ENCODE measurements around the gene AGTRAP. TPM values are rescaled to one million over a fixed set of nuclear protein-coding genes. Genes with fewer than 3 reads are reported as not detected.

The AGTRAP gene
- polyA plus RNA-seq, 3 donors: 420 to 938 (median 842) TPM

DNA sequence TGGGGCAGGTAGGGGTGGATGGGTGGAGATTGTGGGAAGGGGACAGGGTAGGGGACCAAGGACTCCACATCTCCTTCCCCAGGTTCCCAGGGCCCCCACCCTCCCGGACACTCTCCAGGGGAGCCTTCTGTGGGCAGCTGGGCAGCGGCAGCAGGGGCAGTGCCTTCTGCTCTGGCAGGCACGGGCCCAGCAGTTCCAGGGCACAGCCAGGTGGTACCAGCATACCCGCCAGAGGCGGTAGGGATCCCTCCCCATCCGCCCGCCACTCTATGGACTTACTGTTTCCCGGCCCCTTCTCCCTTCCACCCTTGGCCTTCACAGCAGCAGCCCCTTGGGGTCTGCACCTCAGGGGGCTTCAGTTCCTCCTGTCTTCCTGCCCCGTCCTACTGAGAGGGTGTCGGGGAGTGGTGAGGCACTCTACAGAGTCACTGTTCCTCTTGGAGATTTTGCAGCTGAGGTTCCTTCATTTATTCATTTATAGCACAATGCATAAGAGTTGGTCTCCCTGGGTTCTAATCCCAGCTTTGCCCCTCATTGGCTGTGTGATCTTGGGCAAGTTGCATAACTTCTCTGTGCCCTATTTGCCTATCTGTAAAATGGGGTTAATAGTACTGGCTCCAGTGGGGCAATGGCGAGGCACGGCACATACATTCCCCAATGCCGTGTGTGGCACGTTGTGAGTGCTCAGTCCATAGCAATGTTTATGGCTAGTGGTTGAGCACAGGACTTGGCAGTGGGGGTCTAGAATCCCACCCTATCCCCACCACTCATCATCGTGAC is 43.1 kb downstream of the AGTRAP start:
- Mint-ChIP-seq H3K4me1 (no peaks in the 10 kb centered on the region), H3K4me3 (no peak overlapping the region), H3K36me3 (no peaks in the 10 kb centered on the region), H3K9me3 (peaks cover 0 to 3% (median 0%) of the 10 kb centered on the region in 7 donors), H3K27ac (peak overlapping the region in 1 of 7 donors; percentile 43), H3K27me3 (ENCODE audit: low read depth in 3 of 3) (peaks cover 0 to 5% (median 2%) of the 10 kb centered on the region in 3 donors)
- H2AFZ ChIP-seq (ENCODE audit: insufficient read depth, low read depth, low read length, poor library complexity, severe bottlenecking): no peak overlapping the region
- H3K4me1 ChIP-seq (ENCODE audit: control insufficient read depth in 1 of 2, insufficient read depth in 2 of 2, low read length in 2 of 2): no peaks in the 10 kb centered on the region
- no peaks in the 10 kb centered on the region for H3K79me2 ChIP-seq (ENCODE audit: insufficient read depth, low read length)
- no peak overlapping the region for H3K4me3 ChIP-seq (replicated peaks in 1 of 3; ENCODE audit: low read depth in 2 of 3, low read length in 3 of 3)
- no peak overlapping the region for H3K9ac ChIP-seq (ENCODE audit: insufficient read depth, low read length, poor library complexity, severe bottlenecking)
- H4K20me1 ChIP-seq (ENCODE audit: insufficient read depth, low read length): no peaks in the 10 kb centered on the region
- no peaks in the 10 kb centered on the region for H3K27me3 ChIP-seq (ENCODE audit: control insufficient read depth in 2 of 2, insufficient read depth in 2 of 2, low read length in 2 of 2)
- no peak for DNase-seq
- intact Hi-C loops (cut with micrococcal nuclease): no loop called here
- no peaks in the 10 kb centered on the region for H3K36me3 ChIP-seq (replicated peaks in 1 of 2; ENCODE audit: control insufficient read depth in 1 of 2, insufficient read depth in 2 of 2, low read length in 2 of 2)
- no peak overlapping the region for H3K4me2 ChIP-seq (replicated peaks; ENCODE audit: extremely low read depth, low read length, poor library complexity, severe bottlenecking)
- no peak overlapping the region for H3K27ac ChIP-seq (ENCODE audit: low read depth in 1 of 2, low read length in 2 of 2)
- TF ChIP-seq, protein P1, sequence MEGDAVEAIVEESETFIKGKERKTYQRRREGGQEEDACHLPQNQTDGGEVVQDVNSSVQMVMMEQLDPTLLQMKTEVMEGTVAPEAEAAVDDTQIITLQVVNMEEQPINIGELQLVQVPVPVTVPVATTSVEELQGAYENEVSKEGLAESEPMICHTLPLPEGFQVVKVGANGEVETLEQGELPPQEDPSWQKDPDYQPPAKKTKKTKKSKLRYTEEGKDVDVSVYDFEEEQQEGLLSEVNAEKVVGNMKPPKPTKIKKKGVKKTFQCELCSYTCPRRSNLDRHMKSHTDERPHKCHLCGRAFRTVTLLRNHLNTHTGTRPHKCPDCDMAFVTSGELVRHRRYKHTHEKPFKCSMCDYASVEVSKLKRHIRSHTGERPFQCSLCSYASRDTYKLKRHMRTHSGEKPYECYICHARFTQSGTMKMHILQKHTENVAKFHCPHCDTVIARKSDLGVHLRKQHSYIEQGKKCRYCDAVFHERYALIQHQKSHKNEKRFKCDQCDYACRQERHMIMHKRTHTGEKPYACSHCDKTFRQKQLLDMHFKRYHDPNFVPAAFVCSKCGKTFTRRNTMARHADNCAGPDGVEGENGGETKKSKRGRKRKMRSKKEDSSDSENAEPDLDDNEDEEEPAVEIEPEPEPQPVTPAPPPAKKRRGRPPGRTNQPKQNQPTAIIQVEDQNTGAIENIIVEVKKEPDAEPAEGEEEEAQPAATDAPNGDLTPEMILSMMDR (IDR thresholded peaks at IDR 0.05): no peak
- H3K9me3 ChIP-seq (replicated peaks in 1 of 2; ENCODE audit: control insufficient read depth in 1 of 2, insufficient read depth in 1 of 2, low read length in 2 of 2): no peaks in the 10 kb centered on the region
- WGBS (ENCODE audit: insufficient coverage): 88% methylated on average over 8 of the region's 15 CpGs

DNA sequence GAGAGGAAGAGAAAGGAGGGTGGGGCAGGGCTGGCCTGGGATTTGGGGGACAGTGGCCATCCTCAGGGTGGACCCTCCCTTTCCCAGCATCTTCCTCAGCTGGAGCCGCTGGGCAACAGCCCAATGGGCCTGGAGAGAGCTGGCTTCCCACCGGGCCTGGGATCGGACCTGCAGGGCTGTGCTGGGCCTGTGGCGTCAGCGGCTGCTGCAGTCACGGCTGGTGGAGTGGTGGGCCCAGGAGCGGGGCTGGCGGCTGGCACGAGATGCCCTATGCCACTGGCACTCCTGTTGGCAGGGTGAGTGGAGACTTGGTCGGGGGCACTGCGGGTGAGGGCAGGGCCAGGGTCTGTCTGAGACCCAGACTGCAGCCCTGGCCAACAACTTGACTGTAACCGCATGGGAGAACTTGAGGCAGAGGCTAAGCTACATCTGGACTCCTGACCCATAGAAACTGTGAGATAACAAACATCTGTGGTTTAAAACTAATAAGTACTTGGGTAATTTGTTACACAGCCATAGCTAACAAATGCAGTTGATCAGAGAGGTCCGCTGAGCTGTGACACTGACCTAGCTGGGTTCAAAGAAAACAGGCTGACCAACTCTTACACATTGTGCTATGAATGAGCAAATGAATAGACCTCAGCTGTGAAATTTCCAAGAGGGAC is 43.9 kb downstream of the AGTRAP start:
- H3K4me1 ChIP-seq (ENCODE audit: control insufficient read depth in 1 of 2, insufficient read depth in 2 of 2, low read length in 2 of 2): peaks cover 5% of the 10 kb centered on the region in 2 donors
- H3K27ac ChIP-seq (ENCODE audit: low read depth in 1 of 2, low read length in 2 of 2): no peak overlapping the region
- H3K4me2 ChIP-seq (replicated peaks; ENCODE audit: extremely low read depth, low read length, poor library complexity, severe bottlenecking): no peak overlapping the region
- 89% methylated on average over 13 of the region's 13 CpGs for WGBS (ENCODE audit: insufficient coverage)
- no peak overlapping the region for H2AFZ ChIP-seq (ENCODE audit: insufficient read depth, low read depth, low read length, poor library complexity, severe bottlenecking)
- no peak overlapping the region for H3K4me3 ChIP-seq (replicated peaks in 1 of 3; ENCODE audit: low read depth in 2 of 3, low read length in 3 of 3)
- Mint-ChIP-seq H3K4me1 (peaks cover 2% of the 10 kb centered on the region), H3K4me3 (no peak overlapping the region), H3K27ac (no peak overlapping the region), H3K27me3 (ENCODE audit: low read depth in 3 of 3) (peaks cover 0 to 7% (median 3%) of the 10 kb centered on the region in 3 donors), H3K36me3 (no peaks in the 10 kb centered on the region), H3K9me3 (peaks cover 0 to 3% (median 0%) of the 10 kb centered on the region in 7 donors)
- H3K27me3 ChIP-seq (ENCODE audit: control insufficient read depth in 2 of 2, insufficient read depth in 2 of 2, low read length in 2 of 2): no peaks in the 10 kb centered on the region
- DNase-seq: no peak
- H3K36me3 ChIP-seq (replicated peaks in 1 of 2; ENCODE audit: control insufficient read depth in 1 of 2, insufficient read depth in 2 of 2, low read length in 2 of 2): no peaks in the 10 kb centered on the region
- H4K20me1 ChIP-seq (ENCODE audit: insufficient read depth, low read length): no peaks in the 10 kb centered on the region
- intact Hi-C loops (cut with micrococcal nuclease): no loop called here
- H3K79me2 ChIP-seq (ENCODE audit: insufficient read depth, low read length): no peaks in the 10 kb centered on the region
- H3K9ac ChIP-seq (ENCODE audit: insufficient read depth, low read length, poor library complexity, severe bottlenecking): no peak overlapping the region
- no peaks in the 10 kb centered on the region for H3K9me3 ChIP-seq (replicated peaks in 1 of 2; ENCODE audit: control insufficient read depth in 1 of 2, insufficient read depth in 1 of 2, low read length in 2 of 2)
- TF ChIP-seq, protein P1 (IDR thresholded peaks at IDR 0.05): no peak

Measured in CD14-positive monocyte (primary cell).